ENCODE data around the gene DHX35.

DNA sequence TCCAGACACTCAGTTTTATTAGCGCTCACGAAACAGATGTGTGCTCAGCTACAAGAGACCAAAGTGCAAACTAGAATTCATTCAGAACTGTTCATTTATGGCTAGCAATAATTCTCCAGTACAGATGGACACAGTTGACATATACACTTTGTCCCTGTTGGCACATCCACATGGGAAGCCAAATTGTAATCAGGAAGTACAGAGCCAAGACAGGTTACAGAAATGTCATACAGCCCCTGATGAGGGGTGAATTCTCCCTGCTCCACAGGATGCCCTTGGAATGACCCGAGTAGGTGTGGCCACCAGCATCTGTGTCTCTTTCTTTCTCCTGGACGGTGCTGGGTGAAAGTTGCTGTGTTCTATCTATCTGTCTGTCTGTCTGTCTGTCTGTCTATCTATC is 7.6 kb downstream of the DHX35 start:
- TF ChIP-seq RAD21 (CRISPR knock-in tag; IDR thresholded peaks at IDR 0.05): no peak
- TF ChIP-seq ZNF121 (CRISPR knock-in tag; IDR thresholded peaks at IDR 0.05): no peak
- TF ChIP-seq GTF2F1 (IDR thresholded peaks at IDR 0.05; ENCODE audit: low read length): no peak
- no peak for TF ChIP-seq ARID2 (CRISPR knock-in tag; IDR thresholded peaks at IDR 0.05; ENCODE audit: borderline replicate concordance)
- TF ChIP-seq ESRRA (CRISPR knock-in tag; IDR thresholded peaks at IDR 0.05; ENCODE audit: low read depth): no peak
- TF ChIP-seq ZNF777 (CRISPR knock-in tag; IDR thresholded peaks at IDR 0.05): no peak
- TF ChIP-seq, protein P1, sequence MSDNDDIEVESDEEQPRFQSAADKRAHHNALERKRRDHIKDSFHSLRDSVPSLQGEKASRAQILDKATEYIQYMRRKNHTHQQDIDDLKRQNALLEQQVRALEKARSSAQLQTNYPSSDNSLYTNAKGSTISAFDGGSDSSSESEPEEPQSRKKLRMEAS (IDR thresholded peaks at IDR 0.05): no peak
- TF ChIP-seq YY1 (IDR thresholded peaks at IDR 0.05; ENCODE audit: insufficient read depth, insufficient replicate concordance, low read depth, low read length): no peak

All from HepG2 (cell line).